HEK293 (cell line): ENCODE results near the gene ARHGAP15.

Experiments used
- CTCF ChIA-PET: fragments of 350-600 bp; formaldehyde crosslinking; extraction: SDS; loops from one replicate; lab custom pipeline; 2021; ENCODE audit warnings: antibody characterized with exemption; lab: Yijun Ruan, JAX
- POLR2A ChIA-PET: fragments of 300-600 bp; formaldehyde crosslinking; extraction: SDS; loops from one replicate; lab custom pipeline; 2020; ENCODE audit warnings: antibody characterized with exemption, inconsistent platforms; lab: Yijun Ruan, JAX
- H3K27ac ChIP-seq: fragments of 200-500 bp; sonication (Bioruptor generic); 2 replicates; pipeline ENCODE4 v1.5.1; 2014; ENCODE audit warnings: low read depth, low read length, control low read depth, inconsistent platforms; ENCODE audit errors: extremely low read depth
- H3K36me3 ChIP-seq, 2 experiments: fragments of 200-500 bp in 1 of 2; sonication (Bioruptor generic) in 1 of 2; 1 replicate in 1 of 2; 2 replicates in 1 of 2; pipeline ENCODE4 v1.5.1; 2014 to 2017; ENCODE audit warnings: inconsistent platforms in 2 of 2, low read length in 2 of 2; ENCODE audit not compliant: control insufficient read depth in 2 of 2, insufficient read depth in 1 of 2
- H3K4me1 ChIP-seq: fragments of 200-500 bp; sonication (Bioruptor generic); 2 replicates; pipeline ENCODE4 v1.5.1; 2014; ENCODE audit warnings: mild to moderate bottlenecking, low read length, inconsistent platforms; ENCODE audit not compliant: control insufficient read depth, insufficient read depth
- H3K4me3 ChIP-seq: 2 replicates; pipeline ENCODE4 v1.5.1; 2011; ENCODE audit warnings: low read depth, mild to moderate bottlenecking, control low read depth, low read length, moderate library complexity
- H3K9me3 ChIP-seq: fragments of 200-500 bp; sonication (Bioruptor generic); 2 replicates; pipeline ENCODE4 v1.5.1; 2014; ENCODE audit warnings: low read depth, low read length, inconsistent platforms; ENCODE audit not compliant: control insufficient read depth, insufficient read depth
- ATF2 ChIP-seq: fragments of 450-650 bp; formaldehyde crosslinking; IDR thresholded peaks from 2 replicates; pipeline ENCODE4 v1.5.1; 2016; ENCODE audit warnings: missing biosample characterization, missing genetic modification characterization, low read depth
- HOXD13 ChIP-seq: sonication (generic); formaldehyde crosslinking; IDR thresholded peaks from 2 replicates; pipeline ENCODE4 v1.8.0; 2022; ENCODE audit warnings: missing genetic modification reagents, borderline replicate concordance
- INSM2 ChIP-seq: fragments of 450-650 bp; formaldehyde crosslinking; IDR thresholded peaks from 2 replicates; pipeline ENCODE4 v1.5.1; 2016; ENCODE audit warnings: missing biosample characterization, missing genetic modification characterization
- OSR2 ChIP-seq: fragments of 450-650 bp; formaldehyde crosslinking; IDR thresholded peaks from 2 replicates; pipeline ENCODE4 v1.5.1; 2016; ENCODE audit warnings: missing biosample characterization, missing genetic modification characterization
- RBAK ChIP-seq: fragments of 450-650 bp; formaldehyde crosslinking; IDR thresholded peaks from 2 replicates; pipeline ENCODE4 v1.5.1; 2016; ENCODE audit warnings: missing biosample characterization, missing genetic modification characterization
- ZBTB10 ChIP-seq: fragments of 450-650 bp; formaldehyde crosslinking; IDR thresholded peaks from 2 replicates; pipeline ENCODE4 v1.5.1; 2016; ENCODE audit warnings: missing biosample characterization, missing genetic modification characterization
- ZBTB48 ChIP-seq: fragments of 450-650 bp; formaldehyde crosslinking; IDR thresholded peaks from 2 replicates; pipeline ENCODE4 v1.5.1; 2016; ENCODE audit warnings: missing biosample characterization, missing genetic modification characterization
- ZBTB8A ChIP-seq: fragments of 450-650 bp; formaldehyde crosslinking; IDR thresholded peaks from 2 replicates; pipeline ENCODE4 v1.5.1; 2016; ENCODE audit warnings: missing biosample characterization, missing genetic modification characterization
- ZNF114 ChIP-seq: fragments of 450-650 bp; formaldehyde crosslinking; IDR thresholded peaks from 2 replicates; pipeline ENCODE4 v1.5.0; 2017; ENCODE audit warnings: missing biosample characterization, missing genetic modification characterization
- ZNF121 ChIP-seq: fragments of 450-650 bp; formaldehyde crosslinking; IDR thresholded peaks from 2 replicates; pipeline ENCODE4 v1.5.1; 2016; ENCODE audit warnings: missing biosample characterization, missing genetic modification characterization
- ZNF157 ChIP-seq: fragments of 450-650 bp; formaldehyde crosslinking; IDR thresholded peaks from 2 replicates; pipeline ENCODE4 v1.5.1; 2016; ENCODE audit warnings: missing biosample characterization, missing genetic modification characterization
- ZNF169 ChIP-seq: fragments of 450-650 bp; formaldehyde crosslinking; IDR thresholded peaks from 2 replicates; pipeline ENCODE4 v1.5.1; 2016; ENCODE audit warnings: missing biosample characterization, missing genetic modification characterization
- ZNF184 ChIP-seq: fragments of 450-650 bp; IDR thresholded peaks from 2 replicates; pipeline ENCODE4 v1.5.1; 2018; ENCODE audit warnings: missing biosample characterization, mild to moderate bottlenecking, missing genetic modification characterization
- ZNF19 ChIP-seq: fragments of 450-650 bp; formaldehyde crosslinking; IDR thresholded peaks from 2 replicates; pipeline ENCODE4; 2016; ENCODE audit warnings: missing biosample characterization, missing genetic modification characterization, low read depth
- ZNF280D ChIP-seq: fragments of 450-650 bp; formaldehyde crosslinking; IDR thresholded peaks from 2 replicates; pipeline ENCODE4 v1.5.1; 2016; ENCODE audit warnings: missing biosample characterization, missing genetic modification characterization
- ZNF311 ChIP-seq: fragments of 450-650 bp; formaldehyde crosslinking; IDR thresholded peaks from 2 replicates; pipeline ENCODE4 v1.5.1; 2017; ENCODE audit warnings: missing biosample characterization, missing genetic modification characterization, borderline replicate concordance
- ZNF394 ChIP-seq: fragments of 450-650 bp; formaldehyde crosslinking; IDR thresholded peaks from 2 replicates; pipeline ENCODE4 v1.5.1; 2016; ENCODE audit warnings: missing biosample characterization, missing genetic modification characterization, mild to moderate bottlenecking, moderate library complexity, borderline replicate concordance
- ZNF398 ChIP-seq: fragments of 450-650 bp; formaldehyde crosslinking; IDR thresholded peaks from 2 replicates; pipeline ENCODE4 v1.5.1; 2017; ENCODE audit warnings: missing biosample characterization, missing genetic modification characterization
- ZNF423 ChIP-seq: fragments of 450-650 bp; formaldehyde crosslinking; IDR thresholded peaks from 2 replicates; pipeline ENCODE4 v1.5.1; 2016; ENCODE audit warnings: missing biosample characterization, missing genetic modification characterization
- ZNF501 ChIP-seq: fragments of 450-650 bp; formaldehyde crosslinking; IDR thresholded peaks from 2 replicates; pipeline ENCODE4 v1.5.1; 2016; ENCODE audit warnings: missing biosample characterization, missing genetic modification characterization
- ZNF514 ChIP-seq: fragments of 450-650 bp; formaldehyde crosslinking; IDR thresholded peaks from 2 replicates; pipeline ENCODE4 v1.5.1; 2016; ENCODE audit warnings: missing biosample characterization, missing genetic modification characterization
- ZNF624 ChIP-seq: fragments of 450-650 bp; formaldehyde crosslinking; IDR thresholded peaks from 2 replicates; pipeline ENCODE4 v1.5.1; 2017; ENCODE audit warnings: missing biosample characterization, missing genetic modification characterization
- ZNF692 ChIP-seq: fragments of 450-650 bp; formaldehyde crosslinking; IDR thresholded peaks from 2 replicates; pipeline ENCODE4 v1.5.1; 2016; ENCODE audit warnings: missing biosample characterization, missing genetic modification characterization
- ZNF768 ChIP-seq: fragments of 450-650 bp; formaldehyde crosslinking; IDR thresholded peaks from 2 replicates; pipeline ENCODE4 v1.5.1; 2018; ENCODE audit warnings: missing biosample characterization, mild to moderate bottlenecking, missing genetic modification characterization

The ARHGAP15 gene

GRCh38 chr2:143480086-143480485 lies 350.9 kb downstream of the ARHGAP15 start (continued):
- TF ChIP-seq ZNF398 (tag by site-specific recombination) (no peak), ZNF514 (no peak), ZNF184 (tag by site-specific recombination) (no peak), ZBTB10 (tag by site-specific recombination) (no peak), ZNF280D (no peak), ZNF692 (tag by site-specific recombination) (no peak), ZNF19 (tag by site-specific recombination) (no peak), ZNF121 (tag by site-specific recombination) (no peak)

GRCh38 chr2:143480601-143481236 lies 351.5 kb downstream of the ARHGAP15 start:
- Histone ChIP-seq H3K36me3 (no peaks in the 10 kb centered on the region), H3K9me3 (no peaks in the 10 kb centered on the region), H3K27ac (no peak overlapping the region), H3K4me3 (no peak overlapping the region), H3K4me1 (peaks cover 3% of the 10 kb centered on the region; the same call in 1 of the 2 replicates)
- POLR2A ChIA-PET = no interaction called here
- CTCF ChIA-PET = no interaction called here
- TF ChIP-seq ZNF311 (tag by site-specific recombination) = no peak
- no peak for TF ChIP-seq ZNF423 (tag by site-specific recombination)
- TF ChIP-seq ZBTB48 (tag by site-specific recombination) = no peak
- no peak for TF ChIP-seq ATF2 (tag by site-specific recombination)
- TF ChIP-seq ZBTB8A (tag by site-specific recombination) = no peak
- no peak for TF ChIP-seq ZNF169 (tag by site-specific recombination)
- no peak for TF ChIP-seq INSM2 (tag by site-specific recombination)
- TF ChIP-seq OSR2 = no peak
- no peak for TF ChIP-seq ZNF624 (tag by site-specific recombination)
- no peak for TF ChIP-seq RBAK (tag by site-specific recombination)
- no peak for TF ChIP-seq ZNF157 (tag by site-specific recombination)
- TF ChIP-seq ZNF114 (tag by site-specific recombination) = no peak
- no peak for TF ChIP-seq HOXD13
- TF ChIP-seq ZNF501 (tag by site-specific recombination) = no peak
- no peak for TF ChIP-seq ZNF394 (tag by site-specific recombination)
- TF ChIP-seq ZNF768 (tag by site-specific recombination) = no peak
